Immature natural killer cell (primary cell): Measurements from ENCODE around the gene STK32A. TPM values are rescaled to one million over a fixed set of nuclear protein-coding genes. Genes with fewer than 3 reads are reported as not detected.

Experiments
- DNase-seq, 3 donors: peaks; one replicate each; pipeline ENCODE4 v3.0.0; 2022; ENCODE audit warnings: mixed read lengths in 1 of 3
- H3K27ac Mint-ChIP-seq, 6 donors: one replicate each; pipeline ENCODE4 v1.8.0; 2020; ENCODE audit warnings: mixed read lengths in 6 of 6, mild to moderate bottlenecking in 5 of 6, inconsistent platforms in 4 of 6, moderate library complexity in 3 of 6
- H3K27me3 Mint-ChIP-seq, 3 donors: one replicate each; pipeline ENCODE4 v1.8.0; 2020 to 2021; ENCODE audit warnings: low read depth in 3 of 3, mild to moderate bottlenecking in 3 of 3, mixed read lengths in 3 of 3, moderate library complexity in 3 of 3, inconsistent platforms in 1 of 3
- H3K36me3 Mint-ChIP-seq, 3 donors: one replicate each; pipeline ENCODE4 v1.8.0; 2020; ENCODE audit warnings: mixed read lengths in 3 of 3, inconsistent platforms in 2 of 3, mild to moderate bottlenecking in 2 of 3
- H3K4me1 Mint-ChIP-seq, 2 donors: one replicate each; pipeline ENCODE4 v1.8.0; 2020; ENCODE audit warnings: inconsistent platforms in 2 of 2, mild to moderate bottlenecking in 2 of 2, mixed read lengths in 2 of 2, moderate library complexity in 1 of 2
- H3K4me3 Mint-ChIP-seq, 5 donors: one replicate each; pipeline ENCODE4 v1.8.0; 2020; ENCODE audit warnings: mild to moderate bottlenecking in 5 of 5, mixed read lengths in 5 of 5, inconsistent platforms in 3 of 5, moderate library complexity in 3 of 5
- H3K9me3 Mint-ChIP-seq, 6 donors: one replicate each; pipeline ENCODE4 v1.8.0; 2020; ENCODE audit warnings: mild to moderate bottlenecking in 6 of 6, mixed read lengths in 6 of 6, inconsistent platforms in 4 of 6, moderate library complexity in 3 of 6
- polyA plus RNA-seq, 3 donors: library from polyadenylated mRNA; unstranded; fragments of 300-500 nt; fragmentation: Illumina TruSeq; gene quantifications; one replicate each; pipeline ENCODE4 v1.2.3, GENCODE V29; 2021

STK32A gene
- polyA plus RNA-seq, 3 donors from 2014 or later: not detected

DNA sequence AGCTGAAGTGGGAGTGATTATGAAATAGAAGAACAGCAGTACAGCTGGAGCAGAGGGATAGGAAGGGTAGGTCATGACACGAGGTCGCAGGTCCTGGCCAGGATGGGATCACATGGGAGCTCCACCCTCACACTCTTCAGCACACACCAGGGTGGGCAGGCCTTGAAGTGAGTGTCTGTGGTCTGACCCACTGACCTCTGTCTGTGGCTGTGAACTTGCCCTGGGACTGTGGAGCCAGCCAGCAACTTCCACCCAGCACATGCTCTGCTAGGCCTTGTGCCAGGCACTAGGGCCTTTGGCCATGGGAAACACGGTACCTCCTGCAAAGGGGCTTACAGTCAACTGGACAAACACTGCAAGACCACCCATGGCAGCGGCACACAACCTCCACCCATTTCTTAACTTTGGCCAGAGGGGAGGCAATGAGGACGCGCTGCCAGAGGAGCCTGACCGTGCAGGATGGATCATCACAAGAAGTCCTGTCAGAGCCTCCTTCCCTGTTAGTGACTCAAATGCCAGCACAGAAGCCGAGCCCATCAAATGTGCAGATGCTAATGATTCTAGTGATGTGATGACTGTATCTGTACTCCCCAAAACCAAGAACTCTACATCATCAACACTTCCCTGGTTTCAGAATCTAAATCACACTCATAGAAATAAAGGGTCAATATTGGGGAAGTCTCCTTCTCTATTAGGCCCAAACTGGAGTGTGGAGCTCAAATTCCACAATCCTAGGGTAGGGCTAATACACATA, 161.4 kb downstream of the STK32A start:
- H3K36me3 Mint-ChIP-seq: no peaks in the 10 kb centered on the region
- H3K9me3 Mint-ChIP-seq: no peaks in the 10 kb centered on the region
- peaks cover 2 to 5% of the 10 kb centered on the region in 2 donors for H3K4me1 Mint-ChIP-seq

DNA sequence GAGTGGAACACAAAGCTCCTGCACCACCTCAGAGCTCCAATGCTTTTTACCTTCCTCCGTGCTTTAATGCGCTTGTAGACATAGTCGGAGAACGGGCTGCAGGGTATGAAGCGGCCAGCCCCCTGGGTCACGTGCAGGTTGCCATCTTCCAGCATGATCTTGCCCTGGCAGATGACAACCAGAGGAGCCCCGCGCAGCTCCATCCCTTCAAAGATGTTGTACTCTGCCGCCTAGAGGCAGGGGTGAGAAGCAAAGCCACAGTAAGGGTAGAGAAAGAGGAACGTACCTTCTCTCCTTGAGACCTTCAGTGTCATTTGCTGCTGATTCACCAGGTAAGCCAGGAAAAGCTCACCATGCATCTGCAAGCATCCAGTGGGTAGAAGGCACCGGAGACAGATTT, 162.8 kb downstream of the STK32A start:
- Mint-ChIP-seq H3K9me3 (no peaks in the 10 kb centered on the region), H3K4me1 (peaks cover 2 to 5% of the 10 kb centered on the region in 2 donors), H3K36me3 (no peaks in the 10 kb centered on the region), H3K27ac (no peak overlapping the region), H3K4me3 (no peak overlapping the region), H3K27me3 (peaks cover 2 to 3% (median 2%) of the 10 kb centered on the region in 3 donors)
- DNase-seq: no peak

More for the DNA sequence above, 161.4 kb downstream of the STK32A start:
- H3K27ac Mint-ChIP-seq: no peak overlapping the region
- no peak overlapping the region for H3K4me3 Mint-ChIP-seq
- no peak for DNase-seq
- H3K27me3 Mint-ChIP-seq: peaks cover 0 to 2% (median 2%) of the 10 kb centered on the region in 3 donors

DNA sequence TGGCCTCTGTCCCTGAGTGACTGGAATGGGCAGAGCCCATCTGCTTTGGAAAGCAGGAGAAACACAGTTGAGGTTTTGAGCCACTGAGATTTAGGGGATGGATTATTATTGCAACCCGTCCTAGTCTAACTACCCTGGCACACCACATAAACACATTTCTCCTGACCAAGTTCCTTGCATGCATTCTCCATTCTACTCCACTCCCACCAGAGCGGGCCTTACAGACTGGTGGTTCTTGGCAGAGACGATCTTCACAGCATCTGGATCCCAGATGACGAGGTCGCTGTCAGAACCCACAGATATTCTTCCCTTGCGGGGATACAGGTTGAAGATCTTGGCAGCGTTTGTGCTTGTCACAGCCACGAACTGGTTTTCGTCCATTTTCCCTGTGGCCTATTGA, 164.0 kb downstream of the STK32A start:
- Mint-ChIP-seq H3K27ac (no peak overlapping the region), H3K9me3 (no peaks in the 10 kb centered on the region), H3K4me3 (no peak overlapping the region), H3K27me3 (peaks cover 2 to 3% (median 2%) of the 10 kb centered on the region in 3 donors), H3K4me1 (peaks cover 2 to 5% of the 10 kb centered on the region in 2 donors), H3K36me3 (no peaks in the 10 kb centered on the region)
- DNase-seq: no peak

DNA sequence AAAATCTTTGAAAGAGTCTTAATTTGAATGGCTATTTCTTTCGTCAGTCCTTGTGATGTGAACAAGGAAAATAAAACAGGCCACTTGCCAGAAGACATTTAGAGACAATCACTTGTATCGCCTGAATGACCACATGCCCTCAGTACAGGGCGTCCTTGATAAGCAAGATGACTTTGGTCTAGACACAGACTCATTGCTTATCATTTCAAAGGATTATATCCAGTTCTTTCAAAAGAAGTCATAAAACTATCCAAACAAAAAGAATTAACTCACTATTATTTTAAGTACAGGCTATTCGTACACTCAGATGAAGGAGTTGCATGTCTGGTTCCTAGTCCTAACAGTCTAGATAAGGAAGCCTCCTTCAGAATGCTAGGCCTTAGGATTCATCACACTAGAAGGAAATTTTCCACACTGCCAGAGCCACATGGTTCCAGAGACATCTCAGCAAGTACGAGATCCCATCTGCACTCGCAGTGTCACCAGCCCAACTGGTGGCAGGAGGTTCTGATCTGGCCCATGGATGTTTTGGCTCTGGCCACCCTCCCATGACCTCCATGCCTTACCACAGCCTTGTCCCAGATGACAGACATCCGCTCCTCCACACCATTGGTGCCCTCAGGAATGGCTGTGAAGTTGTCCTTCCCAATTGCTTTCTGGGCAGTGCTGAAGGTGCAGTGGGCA, 165.4 kb downstream of the STK32A start:
- no peak for DNase-seq
- Mint-ChIP-seq H3K36me3 (no peaks in the 10 kb centered on the region), H3K27ac (no peak overlapping the region), H3K4me3 (no peak overlapping the region), H3K27me3 (peaks cover 2 to 3% (median 2%) of the 10 kb centered on the region in 3 donors), H3K9me3 (no peaks in the 10 kb centered on the region), H3K4me1 (peaks cover 2 to 5% of the 10 kb centered on the region in 2 donors)

DNA sequence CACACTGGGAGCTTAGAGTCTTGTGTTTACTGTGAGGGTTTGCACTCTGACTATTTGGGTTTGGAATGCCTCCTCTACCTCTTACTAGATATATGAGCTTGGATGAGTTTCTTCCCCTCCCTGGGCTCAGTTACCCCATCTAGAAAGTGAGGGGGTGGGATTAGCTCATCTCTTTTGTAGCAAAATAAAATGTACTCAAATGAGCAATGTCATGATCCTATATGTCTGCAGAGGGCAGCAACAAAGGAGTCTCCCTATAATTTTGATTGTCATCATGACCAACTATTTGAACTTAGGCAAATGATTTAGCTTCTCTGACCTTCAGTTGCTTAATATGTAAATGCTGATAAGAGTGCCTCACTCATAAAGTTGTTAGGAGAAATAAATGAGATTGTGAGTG, 166.1 kb downstream of the STK32A start:
- H3K9me3 Mint-ChIP-seq: no peaks in the 10 kb centered on the region
- H3K27ac Mint-ChIP-seq: no peak overlapping the region
- DNase-seq: no peak
- H3K36me3 Mint-ChIP-seq: no peaks in the 10 kb centered on the region
- H3K27me3 Mint-ChIP-seq: peaks cover 2 to 3% (median 2%) of the 10 kb centered on the region in 3 donors
- H3K4me3 Mint-ChIP-seq: no peak overlapping the region
- peaks cover 0 to under 1% of the 10 kb centered on the region in 2 donors for H3K4me1 Mint-ChIP-seq

DNA sequence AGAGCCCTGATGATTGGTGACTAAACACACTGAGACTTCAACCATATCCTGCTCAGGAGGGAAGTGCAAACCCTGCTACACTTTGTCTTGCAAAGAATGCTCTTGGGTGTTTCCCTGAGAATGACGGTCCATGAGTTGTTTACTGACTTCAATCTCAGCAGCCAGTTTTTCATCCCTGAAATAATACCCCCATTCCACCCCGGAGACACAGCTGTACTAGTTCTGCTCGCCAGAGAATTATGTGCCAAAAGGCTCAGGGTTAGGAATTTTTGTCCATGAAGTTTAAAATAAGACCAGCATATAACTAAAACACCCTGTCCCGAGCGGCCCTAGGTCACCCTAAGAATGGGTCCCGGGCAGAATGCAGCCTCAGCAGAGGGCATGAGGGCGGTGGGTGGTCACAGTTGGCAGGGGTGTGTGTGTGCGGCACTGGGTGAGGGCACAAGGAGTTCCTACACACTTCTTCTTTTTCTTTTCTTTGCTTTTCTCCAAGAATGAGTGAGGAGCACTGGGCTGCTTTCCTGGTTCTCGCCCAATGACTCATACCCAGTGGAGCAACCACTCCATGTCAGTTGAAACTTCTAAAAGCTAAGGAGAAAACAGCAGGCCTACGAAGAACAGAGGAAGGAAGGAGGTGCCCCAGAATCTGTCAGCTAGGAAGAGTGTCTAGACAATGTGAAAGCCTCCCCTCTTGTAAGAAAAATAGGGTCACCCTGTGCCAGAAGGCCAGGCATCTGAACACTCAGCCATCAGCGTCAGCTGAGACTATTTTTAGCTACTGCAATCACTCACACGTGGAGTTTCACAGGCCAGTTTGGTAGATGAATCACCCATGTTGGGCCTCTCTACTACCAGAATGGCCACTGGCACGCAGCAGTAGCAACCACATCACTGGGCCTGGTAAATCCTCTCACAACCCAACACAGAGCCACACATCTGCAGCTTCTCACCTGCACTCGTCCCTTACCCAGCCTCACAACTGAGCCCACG, 169.1 kb downstream of the STK32A start:
- DNase-seq: no peak
- peaks cover 0 to 3% (median 2%) of the 10 kb centered on the region in 3 donors for H3K27me3 Mint-ChIP-seq
- H3K4me3 Mint-ChIP-seq: no peak overlapping the region
- no peak overlapping the region for H3K27ac Mint-ChIP-seq
- no peaks in the 10 kb centered on the region for H3K4me1 Mint-ChIP-seq
- H3K36me3 Mint-ChIP-seq: no peaks in the 10 kb centered on the region
- no peaks in the 10 kb centered on the region for H3K9me3 Mint-ChIP-seq

DNA sequence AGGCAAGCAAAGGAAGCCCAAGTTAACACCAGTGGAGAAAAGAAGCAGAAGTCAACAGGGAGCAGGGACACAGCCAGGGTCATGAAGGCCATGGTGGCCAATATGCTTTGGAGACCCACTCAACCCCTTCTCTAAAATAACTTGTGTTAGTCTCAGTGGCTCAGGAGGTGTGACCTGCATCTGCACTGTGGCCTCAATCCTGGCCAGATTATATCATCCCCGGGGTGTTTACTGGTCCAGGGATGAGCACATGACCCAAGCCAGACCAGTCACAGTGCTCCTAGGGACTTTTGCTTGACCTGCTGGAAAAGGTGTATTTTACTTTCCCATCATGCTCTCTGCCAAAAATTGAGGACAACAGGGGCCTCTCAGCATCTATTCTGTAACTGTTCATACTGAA, 169.9 kb downstream of the STK32A start:
- Mint-ChIP-seq H3K27me3 (peaks cover 0 to 3% (median 2%) of the 10 kb centered on the region in 3 donors), H3K27ac (no peak overlapping the region), H3K4me3 (no peak overlapping the region), H3K9me3 (no peaks in the 10 kb centered on the region), H3K4me1 (no peaks in the 10 kb centered on the region), H3K36me3 (no peaks in the 10 kb centered on the region)
- no peak for DNase-seq

DNA sequence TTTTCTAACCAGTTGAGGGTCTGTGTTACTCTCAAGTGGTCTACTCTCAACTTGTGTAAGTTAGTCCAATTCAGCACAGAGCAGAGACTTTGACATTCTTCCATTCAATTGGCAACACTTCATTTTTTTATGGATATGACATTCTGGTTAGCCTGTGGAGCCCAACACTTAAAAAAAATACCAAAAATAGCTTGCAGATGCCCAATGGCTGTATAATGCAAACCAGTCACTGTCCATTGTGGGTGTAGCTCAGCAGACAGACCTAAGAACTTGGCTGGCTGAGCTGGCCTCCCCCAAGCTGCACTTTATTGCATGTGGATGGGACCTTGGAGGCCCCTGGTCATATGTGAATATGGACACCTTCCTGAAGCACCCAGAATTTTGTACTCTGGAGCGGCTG, 171.8 kb downstream of the STK32A start:
- no peaks in the 10 kb centered on the region for H3K9me3 Mint-ChIP-seq
- H3K27me3 Mint-ChIP-seq: peaks cover 0 to 3% (median 2%) of the 10 kb centered on the region in 3 donors
- DNase-seq: no peak
- H3K27ac Mint-ChIP-seq: no peak overlapping the region
- H3K36me3 Mint-ChIP-seq: no peaks in the 10 kb centered on the region
- H3K4me3 Mint-ChIP-seq: no peak overlapping the region
- H3K4me1 Mint-ChIP-seq: no peaks in the 10 kb centered on the region

DNA sequence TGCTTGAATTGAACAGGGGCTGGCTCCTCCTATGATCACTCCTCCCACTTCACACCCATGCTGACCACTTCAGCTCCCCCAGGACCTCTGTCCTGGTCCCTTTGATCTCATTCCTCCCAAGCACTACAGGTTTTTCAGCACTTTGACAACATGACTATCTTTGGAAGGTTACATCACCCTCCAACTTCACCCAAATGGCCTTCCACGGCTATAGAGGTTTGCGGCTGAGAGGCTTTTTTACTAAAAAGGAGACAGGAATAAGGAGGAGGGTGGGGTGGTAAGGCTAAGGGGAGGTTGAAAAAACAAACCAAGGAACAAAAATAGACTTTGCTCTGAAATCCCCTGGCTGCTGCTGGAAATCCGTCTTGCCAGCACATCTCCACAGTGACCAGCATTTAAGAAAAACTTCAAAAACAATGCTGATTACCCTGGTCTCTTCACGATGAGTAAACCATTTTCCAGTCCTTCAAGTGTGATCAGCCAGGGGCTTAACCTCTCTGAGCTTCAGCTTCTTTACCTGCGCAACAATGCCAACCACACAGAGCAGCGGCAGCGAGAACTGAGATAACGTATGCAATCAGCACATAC, 172.4 kb downstream of the STK32A start:
- no peaks in the 10 kb centered on the region for H3K36me3 Mint-ChIP-seq
- no peak overlapping the region for H3K27ac Mint-ChIP-seq
- peaks cover 0 to 2% (median 0%) of the 10 kb centered on the region in 3 donors for H3K27me3 Mint-ChIP-seq
- H3K4me3 Mint-ChIP-seq: no peak overlapping the region
- no peaks in the 10 kb centered on the region for H3K4me1 Mint-ChIP-seq
- H3K9me3 Mint-ChIP-seq: no peaks in the 10 kb centered on the region
- no peak for DNase-seq

DNA sequence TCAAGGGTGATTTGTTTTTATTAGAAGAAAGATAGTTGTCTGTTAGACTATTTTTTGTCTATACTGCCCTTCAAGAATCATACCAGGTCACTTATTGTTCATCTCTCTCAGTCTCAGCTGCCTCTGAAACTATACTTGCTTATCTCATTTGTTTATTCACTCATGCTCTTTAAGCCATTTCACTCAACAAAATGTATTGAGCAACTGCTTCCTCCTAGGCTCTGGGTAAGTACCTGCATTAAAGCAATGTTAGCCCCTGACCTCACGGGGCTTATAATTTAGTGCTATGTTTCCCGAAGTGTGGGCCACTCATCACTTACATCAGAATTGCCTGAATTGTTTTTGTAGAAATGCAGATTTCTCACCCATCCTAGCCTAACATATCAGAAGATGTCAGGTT, 174.2 kb downstream of the STK32A start:
- Mint-ChIP-seq H3K4me1 (no peaks in the 10 kb centered on the region), H3K9me3 (no peaks in the 10 kb centered on the region), H3K27ac (no peak overlapping the region), H3K36me3 (no peaks in the 10 kb centered on the region), H3K27me3 (peaks cover 0 to 2% (median 0%) of the 10 kb centered on the region in 3 donors), H3K4me3 (no peak overlapping the region)
- no peak for DNase-seq

DNA sequence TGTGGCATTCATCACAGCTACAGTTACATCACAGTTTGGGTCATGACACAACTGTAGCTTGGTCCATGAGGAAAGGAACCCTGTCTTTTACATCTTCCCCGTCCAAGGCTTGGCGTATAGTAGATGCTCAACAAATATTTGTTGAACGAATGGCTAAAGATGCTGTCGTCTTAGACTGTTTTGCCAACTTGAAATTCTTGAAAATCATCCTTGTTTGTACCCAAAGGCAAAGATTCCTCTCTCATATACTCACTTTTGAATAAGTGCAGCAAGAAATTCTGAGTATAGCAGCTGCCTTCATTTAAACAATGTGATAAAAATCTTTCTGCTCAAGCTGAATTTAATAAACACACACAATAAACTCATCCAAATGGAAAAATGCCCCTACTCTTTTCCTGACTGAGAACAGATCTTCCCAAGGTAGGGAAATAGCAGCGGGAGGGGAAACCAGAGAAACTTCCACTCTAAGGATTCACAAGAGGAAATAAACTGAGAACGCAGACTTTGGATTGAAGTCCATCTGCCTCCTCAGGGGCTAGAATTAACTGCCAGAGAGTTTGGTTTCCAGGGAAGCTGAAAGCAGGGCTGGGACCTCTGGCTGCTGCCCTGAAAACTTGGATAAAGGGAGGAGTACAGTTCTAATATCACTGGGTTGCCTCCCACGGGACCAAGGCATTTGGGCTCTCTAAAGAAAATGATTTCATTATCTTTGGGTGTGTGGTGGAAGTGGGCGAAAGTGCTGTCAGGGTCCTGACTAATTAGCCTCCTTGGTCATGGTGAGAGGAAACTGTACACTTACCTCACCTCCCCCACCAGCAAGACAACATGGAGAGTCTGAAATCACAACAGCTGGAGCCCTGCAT, 175.9 kb downstream of the STK32A start:
- no peak overlapping the region for H3K27ac Mint-ChIP-seq
- no peak overlapping the region for H3K4me3 Mint-ChIP-seq
- no peaks in the 10 kb centered on the region for H3K9me3 Mint-ChIP-seq
- no peaks in the 10 kb centered on the region for H3K36me3 Mint-ChIP-seq
- no peaks in the 10 kb centered on the region for H3K4me1 Mint-ChIP-seq
- peaks cover 0 to 2% (median 0%) of the 10 kb centered on the region in 3 donors for H3K27me3 Mint-ChIP-seq
- no peak for DNase-seq

DNA sequence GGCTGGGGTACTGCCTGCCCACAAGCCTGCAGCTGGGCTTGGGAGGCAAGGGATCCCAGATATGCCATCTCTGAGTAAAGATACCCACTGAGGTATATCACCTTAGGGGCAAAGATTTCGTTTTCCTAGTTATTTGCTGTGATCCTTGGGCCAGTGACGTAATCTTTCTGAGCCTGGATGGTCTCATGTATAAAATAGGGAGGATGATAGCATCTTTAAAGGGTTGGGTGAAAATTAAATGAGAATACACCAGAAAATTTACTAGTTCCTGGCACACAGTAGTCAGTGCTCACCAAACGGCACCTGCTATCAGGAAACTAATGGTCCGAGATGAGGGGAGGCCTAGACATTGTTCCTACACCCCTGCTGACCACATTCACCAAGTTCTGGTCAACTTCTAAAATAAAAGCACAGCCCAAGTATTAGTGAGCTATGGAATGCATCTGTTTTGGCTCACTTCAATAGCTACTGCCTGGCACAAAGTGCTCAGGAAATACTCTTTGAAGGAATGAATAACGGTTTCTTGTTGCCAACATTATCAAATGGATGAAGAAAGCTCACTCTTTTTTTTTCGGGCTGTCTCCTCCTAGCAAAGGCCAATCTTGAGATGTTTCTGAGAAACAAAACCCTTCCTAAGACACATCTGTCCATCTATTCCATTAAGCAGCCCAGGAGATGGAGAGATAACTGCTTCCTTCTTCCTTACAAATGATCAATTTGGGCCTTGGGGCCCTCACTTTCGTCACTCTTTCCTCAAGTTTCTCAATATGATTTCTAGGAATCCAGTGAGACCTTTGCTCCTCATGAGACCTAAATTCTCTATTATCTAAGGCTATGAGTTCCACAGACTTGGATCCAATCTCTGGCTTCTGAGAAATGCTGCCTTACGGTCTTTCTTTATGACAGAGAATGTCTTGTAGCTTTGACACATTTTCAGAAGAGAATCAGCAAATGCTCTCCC, 176.8 kb downstream of the STK32A start:
- H3K4me1 Mint-ChIP-seq: no peaks in the 10 kb centered on the region
- no peak overlapping the region for H3K4me3 Mint-ChIP-seq
- no peaks in the 10 kb centered on the region for H3K36me3 Mint-ChIP-seq
- peaks cover 0 to 2% (median 2%) of the 10 kb centered on the region in 3 donors for H3K27me3 Mint-ChIP-seq
- no peak for DNase-seq
- no peaks in the 10 kb centered on the region for H3K9me3 Mint-ChIP-seq
- H3K27ac Mint-ChIP-seq: no peak overlapping the region
